ENCODE data around the gene TAF1C.
A peak's percentile ranks its signal among the peaks of the same experiment; 100 is the strongest.

TAF1C gene

DNA sequence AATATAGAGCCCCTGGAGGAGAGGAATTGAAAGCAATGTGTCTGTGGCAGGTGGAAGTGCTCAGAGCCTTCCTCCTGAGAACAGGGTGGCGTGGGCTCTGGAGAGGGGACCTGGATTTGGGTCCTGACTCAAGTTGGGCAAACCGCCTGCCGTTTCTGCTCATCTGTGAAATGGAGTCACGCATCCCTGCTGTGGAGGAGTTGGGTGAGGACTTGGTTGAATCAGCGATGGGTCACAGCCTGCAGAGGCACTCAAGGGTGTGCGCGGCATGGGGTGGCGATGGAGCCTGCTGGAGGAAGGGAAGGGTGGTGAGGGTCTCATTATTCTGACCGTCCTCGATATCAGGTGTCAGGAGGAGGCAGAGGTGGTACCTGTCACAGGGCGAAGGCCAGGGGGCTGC lies 7.2 kb upstream of the TAF1C start:
- no peaks in the 10 kb centered on the region for H3K4me1 ChIP-seq (ENCODE audit: control insufficient read depth, insufficient read depth, low read length)
- ChIA-PET CTCF (no interaction called here), POLR2A (no interaction called here)

DNA sequence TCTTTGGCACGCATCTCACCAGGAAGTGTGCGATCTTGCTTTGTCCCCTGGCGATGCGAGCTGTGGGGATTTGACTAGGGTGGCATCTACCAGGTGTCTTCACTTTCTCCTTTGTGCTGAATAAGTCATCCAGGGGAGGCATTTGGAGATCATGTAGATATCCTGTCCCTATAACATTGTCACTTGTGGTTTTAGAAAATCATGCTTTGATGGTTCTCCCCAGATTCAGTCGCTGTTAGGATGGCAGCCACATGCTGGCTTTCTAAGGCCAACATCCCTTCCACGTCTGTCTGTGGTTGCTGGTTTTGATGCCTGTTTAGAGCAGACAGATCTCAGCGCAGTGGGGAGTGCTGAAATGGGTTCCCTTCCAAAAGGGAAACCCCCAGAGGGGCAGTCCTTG lies 6.6 kb upstream of the TAF1C start:
- POLR2A ChIA-PET: no interaction called here
- Histone ChIP-seq H3K36me3 (ENCODE audit: control insufficient read depth in 2 of 2, insufficient read depth in 1 of 2, low read length in 2 of 2) (no peaks in the 10 kb centered on the region), H3K9me3 (ENCODE audit: control insufficient read depth, insufficient read depth, low read depth, low read length) (no peaks in the 10 kb centered on the region), H3K4me3 (ENCODE audit: low read depth, low read length) (no peak overlapping the region), H3K4me1 (ENCODE audit: control insufficient read depth, insufficient read depth, low read length) (no peaks in the 10 kb centered on the region), H3K27ac (ENCODE audit: extremely low read depth, low read depth, low read length) (no peak overlapping the region)
- CTCF ChIA-PET: no interaction called here
- no peak for TF ChIP-seq ZNF843 (tag by site-specific recombination; IDR thresholded peaks at IDR 0.05)
- no peak for TF ChIP-seq ZNF121 (tag by site-specific recombination; IDR thresholded peaks at IDR 0.05)
- no peak for TF ChIP-seq KLF9 (tag by site-specific recombination; IDR thresholded peaks at IDR 0.05; ENCODE audit: low read depth)
- TF ChIP-seq ZNF677 (tag by site-specific recombination; IDR thresholded peaks at IDR 0.05): no peak
- TF ChIP-seq ZNF202 (tag by site-specific recombination; IDR thresholded peaks at IDR 0.05; ENCODE audit: borderline replicate concordance): no peak
- TF ChIP-seq ZNF433 (tag by site-specific recombination; IDR thresholded peaks at IDR 0.05; ENCODE audit: low read depth): no peak
- no peak for TF ChIP-seq ZNF214 (tag by site-specific recombination; IDR thresholded peaks at IDR 0.05; ENCODE audit: borderline replicate concordance)
- no peak for TF ChIP-seq ZNF2 (tag by site-specific recombination; IDR thresholded peaks at IDR 0.05)
- TF ChIP-seq ZNF600 (tag by site-specific recombination; IDR thresholded peaks at IDR 0.05): no peak
- TF ChIP-seq ZNF521 (tag by site-specific recombination; IDR thresholded peaks at IDR 0.05): no peak
- TF ChIP-seq ZNF174 (tag by site-specific recombination; IDR thresholded peaks at IDR 0.05): no peak

More for the DNA sequence above, 7.2 kb upstream of the TAF1C start:
- Histone ChIP-seq H3K36me3 (ENCODE audit: control insufficient read depth in 2 of 2, insufficient read depth in 1 of 2, low read length in 2 of 2) (no peaks in the 10 kb centered on the region), H3K27ac (ENCODE audit: extremely low read depth, low read depth, low read length) (no peak overlapping the region), H3K4me3 (ENCODE audit: low read depth, low read length) (no peak overlapping the region), H3K9me3 (ENCODE audit: control insufficient read depth, insufficient read depth, low read depth, low read length) (no peaks in the 10 kb centered on the region)
- no peak for TF ChIP-seq ZNF214 (tag by site-specific recombination; IDR thresholded peaks at IDR 0.05; ENCODE audit: borderline replicate concordance)
- TF ChIP-seq ZNF530 (tag by site-specific recombination; IDR thresholded peaks at IDR 0.05; ENCODE audit: low read depth): no peak

DNA sequence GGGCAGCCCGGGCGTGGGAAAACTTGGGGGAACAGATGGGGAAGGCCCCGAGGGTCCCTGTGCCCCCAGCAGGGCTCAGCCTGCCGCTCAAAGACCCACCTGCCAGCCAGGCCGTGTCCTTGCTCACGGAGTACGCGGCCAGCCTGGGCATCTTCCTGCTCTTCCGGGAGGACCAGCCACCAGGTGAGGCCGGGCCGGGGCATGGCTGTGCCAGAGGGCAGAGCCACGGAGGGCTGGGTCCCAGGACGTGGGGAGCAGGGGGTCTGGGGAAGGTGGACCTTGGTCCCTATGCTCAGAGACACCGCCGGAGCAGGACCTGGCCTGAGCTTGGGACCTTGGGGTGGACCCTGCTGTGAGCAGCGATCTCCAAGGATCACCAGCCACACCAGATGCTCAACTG lies 4.6 kb upstream of the TAF1C start:
- no peaks in the 10 kb centered on the region for H3K9me3 ChIP-seq (ENCODE audit: control insufficient read depth, insufficient read depth, low read depth, low read length)
- H3K4me1 ChIP-seq (ENCODE audit: control insufficient read depth, insufficient read depth, low read length): no peaks in the 10 kb centered on the region
- no peaks in the 10 kb centered on the region for H3K36me3 ChIP-seq (ENCODE audit: control insufficient read depth in 2 of 2, insufficient read depth in 1 of 2, low read length in 2 of 2)
- no peak overlapping the region for H3K4me3 ChIP-seq (ENCODE audit: low read depth, low read length)
- CTCF ChIA-PET: interaction anchor here (0.6 kb wide), 1 partner anchor 11 kb away, joined by 4 read pairs; no protein-coding TSS in a partner anchor
- no peak for TF ChIP-seq ZNF366 (tag by site-specific recombination; conservative IDR thresholded peaks at IDR 0.05)
- no peak for TF ChIP-seq ZNF777 (tag by site-specific recombination; IDR thresholded peaks at IDR 0.05; ENCODE audit: borderline replicate concordance)
- TF ChIP-seq ZSCAN16 (tag by site-specific recombination; IDR thresholded peaks at IDR 0.05): no peak
- no peak for TF ChIP-seq ZNF549 (tag by site-specific recombination; IDR thresholded peaks at IDR 0.05)
- TF ChIP-seq ZNF157 (tag by site-specific recombination; IDR thresholded peaks at IDR 0.05): no peak
- no peak for TF ChIP-seq ZIC2 (tag by site-specific recombination; IDR thresholded peaks at IDR 0.05)
- TF ChIP-seq ZSCAN23 (tag by site-specific recombination; IDR thresholded peaks at IDR 0.05): no peak
- no peak for TF ChIP-seq SCRT2 (tag by site-specific recombination; IDR thresholded peaks at IDR 0.05)
- no peak overlapping the region for H3K27ac ChIP-seq (ENCODE audit: extremely low read depth, low read depth, low read length)
- POLR2A ChIA-PET: no interaction called here

DNA sequence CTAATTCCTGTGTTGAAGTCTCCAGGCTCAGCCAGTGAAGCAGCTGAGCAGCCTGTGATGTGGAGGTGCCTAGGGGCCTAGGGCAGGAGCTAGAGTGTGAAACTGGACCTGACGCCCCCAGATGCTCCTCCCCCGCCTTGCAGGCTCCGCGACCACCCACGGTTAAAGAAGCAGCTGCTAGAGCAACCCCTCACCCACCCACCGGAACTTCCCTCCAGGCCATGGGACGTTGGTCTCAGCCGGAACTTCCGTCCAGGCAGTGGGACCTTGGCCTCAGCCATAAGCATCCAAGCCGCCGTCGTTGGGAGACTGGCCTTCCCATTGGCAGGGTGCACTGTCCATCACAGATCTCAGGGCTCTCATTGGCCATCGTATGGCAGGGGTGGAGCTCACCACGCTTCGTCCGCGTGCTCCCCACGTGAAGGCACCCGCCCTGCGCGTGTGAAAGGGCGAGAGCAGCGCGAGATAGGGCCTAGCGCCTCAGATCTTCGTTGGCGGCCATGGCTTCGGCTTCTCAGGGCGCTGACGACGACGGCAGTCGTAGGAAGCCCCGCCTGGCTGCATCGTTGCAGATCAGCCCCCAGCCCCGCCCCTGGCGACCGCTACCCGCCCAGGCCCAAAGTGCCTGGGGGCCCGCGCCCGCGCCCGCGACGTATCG lies 4.0 kb upstream of the TAF1C start, which contains the start of gene ADAD2:
ADAD2 (plus strand) TSS at position 427 of the 658 bp plus-strand sequence; CDS start at position 501, 74 bp downstream.
- no peak within 1 kb of the TSS for H3K4me3 ChIP-seq (ENCODE audit: low read depth, low read length)
- no peaks in the 10 kb centered on the region for H3K36me3 ChIP-seq (ENCODE audit: control insufficient read depth in 2 of 2, insufficient read depth in 1 of 2, low read length in 2 of 2)
- no peaks in the 10 kb centered on the region for H3K9me3 ChIP-seq (ENCODE audit: control insufficient read depth, insufficient read depth, low read depth, low read length)
- CTCF ChIA-PET: interaction anchor here (0.6 kb wide), 2 partner anchors 11 to 58 kb away, joined by 4 read pairs; no protein-coding TSS in a partner anchor
- POLR2A ChIA-PET: no interaction called here
- no peak within 1 kb of the TSS for H3K27ac ChIP-seq (ENCODE audit: extremely low read depth, low read depth, low read length)
- no peaks in the 10 kb centered on the region for H3K4me1 ChIP-seq (ENCODE audit: control insufficient read depth, insufficient read depth, low read length)
- TF ChIP-seq, protein P1, sequence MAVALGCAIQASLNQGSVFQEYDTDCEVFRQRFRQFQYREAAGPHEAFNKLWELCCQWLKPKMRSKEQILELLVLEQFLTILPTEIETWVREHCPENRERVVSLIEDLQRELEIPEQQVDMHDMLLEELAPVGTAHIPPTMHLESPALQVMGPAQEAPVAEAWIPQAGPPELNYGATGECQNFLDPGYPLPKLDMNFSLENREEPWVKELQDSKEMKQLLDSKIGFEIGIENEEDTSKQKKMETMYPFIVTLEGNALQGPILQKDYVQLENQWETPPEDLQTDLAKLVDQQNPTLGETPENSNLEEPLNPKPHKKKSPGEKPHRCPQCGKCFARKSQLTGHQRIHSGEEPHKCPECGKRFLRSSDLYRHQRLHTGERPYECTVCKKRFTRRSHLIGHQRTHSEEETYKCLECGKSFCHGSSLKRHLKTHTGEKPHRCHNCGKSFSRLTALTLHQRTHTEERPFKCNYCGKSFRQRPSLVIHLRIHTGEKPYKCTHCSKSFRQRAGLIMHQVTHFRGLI (tag by site-specific recombination; IDR thresholded peaks at IDR 0.05): no peak
- no peak for TF ChIP-seq ZNF76 (tag by site-specific recombination; IDR thresholded peaks at IDR 0.05; ENCODE audit: borderline replicate concordance, low read depth)
- TF ChIP-seq ZNF366 (tag by site-specific recombination; conservative IDR thresholded peaks at IDR 0.05): no peak
- no peak for TF ChIP-seq ZNF473 (tag by site-specific recombination; IDR thresholded peaks at IDR 0.05)
- TF ChIP-seq, protein P2, sequence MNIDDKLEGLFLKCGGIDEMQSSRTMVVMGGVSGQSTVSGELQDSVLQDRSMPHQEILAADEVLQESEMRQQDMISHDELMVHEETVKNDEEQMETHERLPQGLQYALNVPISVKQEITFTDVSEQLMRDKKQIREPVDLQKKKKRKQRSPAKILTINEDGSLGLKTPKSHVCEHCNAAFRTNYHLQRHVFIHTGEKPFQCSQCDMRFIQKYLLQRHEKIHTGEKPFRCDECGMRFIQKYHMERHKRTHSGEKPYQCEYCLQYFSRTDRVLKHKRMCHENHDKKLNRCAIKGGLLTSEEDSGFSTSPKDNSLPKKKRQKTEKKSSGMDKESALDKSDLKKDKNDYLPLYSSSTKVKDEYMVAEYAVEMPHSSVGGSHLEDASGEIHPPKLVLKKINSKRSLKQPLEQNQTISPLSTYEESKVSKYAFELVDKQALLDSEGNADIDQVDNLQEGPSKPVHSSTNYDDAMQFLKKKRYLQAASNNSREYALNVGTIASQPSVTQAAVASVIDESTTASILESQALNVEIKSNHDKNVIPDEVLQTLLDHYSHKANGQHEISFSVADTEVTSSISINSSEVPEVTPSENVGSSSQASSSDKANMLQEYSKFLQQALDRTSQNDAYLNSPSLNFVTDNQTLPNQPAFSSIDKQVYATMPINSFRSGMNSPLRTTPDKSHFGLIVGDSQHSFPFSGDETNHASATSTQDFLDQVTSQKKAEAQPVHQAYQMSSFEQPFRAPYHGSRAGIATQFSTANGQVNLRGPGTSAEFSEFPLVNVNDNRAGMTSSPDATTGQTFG (tag by site-specific recombination; IDR thresholded peaks at IDR 0.05; ENCODE audit: borderline replicate concordance): no peak
- no peak for TF ChIP-seq ZNF560 (tag by site-specific recombination; IDR thresholded peaks at IDR 0.05; ENCODE audit: borderline replicate concordance)
- TF ChIP-seq ZBTB21 (tag by site-specific recombination; IDR thresholded peaks at IDR 0.05): no peak
- TF ChIP-seq ZFHX2 (tag by site-specific recombination; conservative IDR thresholded peaks at IDR 0.05): peak; percentile 43
